Mesendoderm (in vitro differentiated cells): ENCODE measurements around the gene SLC30A1.

Experiments used
- DNase-seq: peaks from one replicate; pipeline ENCODE4 v3.0.0; 2013
- H2AK5ac ChIP-seq: 2 replicates; pipeline ENCODE4 v1.6.1; 2013; ENCODE audit warnings: low read length, inconsistent platforms
- H2BK120ac ChIP-seq: 2 replicates; pipeline ENCODE4 v1.6.1; 2013; ENCODE audit warnings: low read depth, mild to moderate bottlenecking, low read length, moderate library complexity, mixed read lengths
- H2BK15ac ChIP-seq: replicated peaks from 2 replicates; pipeline ENCODE4 v1.6.1; 2013; ENCODE audit warnings: low read depth, mild to moderate bottlenecking, moderate library complexity
- H2BK5ac ChIP-seq: 2 replicates; pipeline ENCODE4 v1.6.1; 2013; ENCODE audit warnings: low read length, inconsistent platforms
- H3K18ac ChIP-seq: 2 replicates; pipeline ENCODE4 v1.6.1; 2013; ENCODE audit warnings: mild to moderate bottlenecking, low read length, mixed read lengths
- H3K23ac ChIP-seq: one replicate; pipeline ENCODE4 v1.6.1; 2013; ENCODE audit warnings: low read length
- H3K27ac ChIP-seq: 2 replicates; pipeline ENCODE4 v1.5.1; 2013; ENCODE audit warnings: low read depth, mild to moderate bottlenecking, inconsistent platforms, low read length, moderate library complexity
- H3K27me3 ChIP-seq: 2 replicates; pipeline ENCODE4 v1.6.1; 2013; ENCODE audit warnings: low read length, control low read depth, mild to moderate bottlenecking, inconsistent platforms; ENCODE audit not compliant: insufficient read depth, poor library complexity
- H3K36me3 ChIP-seq: 2 replicates; pipeline ENCODE4 v1.6.1; 2013; ENCODE audit warnings: low read length, inconsistent platforms; ENCODE audit not compliant: control insufficient read depth, insufficient read depth
- H3K4ac ChIP-seq: one replicate; pipeline ENCODE4 v1.6.1; 2013; ENCODE audit warnings: low read depth, mild to moderate bottlenecking, low read length, moderate library complexity
- H3K4me1 ChIP-seq: 2 replicates; pipeline ENCODE4 v1.6.1; 2013; ENCODE audit warnings: low read depth, low read length, inconsistent platforms; ENCODE audit not compliant: control insufficient read depth
- H3K4me2 ChIP-seq: 2 replicates; pipeline ENCODE4 v1.6.1; 2013; ENCODE audit warnings: low read length
- H3K4me3 ChIP-seq: 2 replicates; pipeline ENCODE4 v1.5.1; 2013; ENCODE audit warnings: mild to moderate bottlenecking, low read length
- H3K56ac ChIP-seq: one replicate; pipeline ENCODE4 v1.6.1; 2013; ENCODE audit warnings: low read length
- H3K79me1 ChIP-seq: 2 replicates; pipeline ENCODE4 v1.6.1; 2013; ENCODE audit warnings: low read length, inconsistent platforms
- H3K79me2 ChIP-seq: 2 replicates; pipeline ENCODE4 v1.6.1; 2013; ENCODE audit warnings: mild to moderate bottlenecking, low read length; ENCODE audit not compliant: control insufficient read depth, insufficient read depth
- H3K9ac ChIP-seq: 2 replicates; pipeline ENCODE4 v1.6.1; 2013; ENCODE audit warnings: low read length, inconsistent platforms
- H4K5ac ChIP-seq: one replicate; pipeline ENCODE4 v1.6.1; 2013; ENCODE audit warnings: low read length
- H4K8ac ChIP-seq: one replicate; pipeline ENCODE4 v1.6.1; 2013; ENCODE audit warnings: low read depth, mild to moderate bottlenecking, control low read depth, low read length, moderate library complexity
- WGBS: extraction: QIAGEN DNeasy Blood & Tissue Kit; methylation state at CpG from one replicate; pipeline ENCODE4 v1.1.7; 2013; ENCODE audit warnings: low lambda C conversion rate, missing lambda C conversion rate; ENCODE audit not compliant: insufficient coverage; ENCODE audit errors: extremely low coverage; 5-methylcytosine and 5-hydroxymethylcytosine counted together

SLC30A1 gene

DNA sequence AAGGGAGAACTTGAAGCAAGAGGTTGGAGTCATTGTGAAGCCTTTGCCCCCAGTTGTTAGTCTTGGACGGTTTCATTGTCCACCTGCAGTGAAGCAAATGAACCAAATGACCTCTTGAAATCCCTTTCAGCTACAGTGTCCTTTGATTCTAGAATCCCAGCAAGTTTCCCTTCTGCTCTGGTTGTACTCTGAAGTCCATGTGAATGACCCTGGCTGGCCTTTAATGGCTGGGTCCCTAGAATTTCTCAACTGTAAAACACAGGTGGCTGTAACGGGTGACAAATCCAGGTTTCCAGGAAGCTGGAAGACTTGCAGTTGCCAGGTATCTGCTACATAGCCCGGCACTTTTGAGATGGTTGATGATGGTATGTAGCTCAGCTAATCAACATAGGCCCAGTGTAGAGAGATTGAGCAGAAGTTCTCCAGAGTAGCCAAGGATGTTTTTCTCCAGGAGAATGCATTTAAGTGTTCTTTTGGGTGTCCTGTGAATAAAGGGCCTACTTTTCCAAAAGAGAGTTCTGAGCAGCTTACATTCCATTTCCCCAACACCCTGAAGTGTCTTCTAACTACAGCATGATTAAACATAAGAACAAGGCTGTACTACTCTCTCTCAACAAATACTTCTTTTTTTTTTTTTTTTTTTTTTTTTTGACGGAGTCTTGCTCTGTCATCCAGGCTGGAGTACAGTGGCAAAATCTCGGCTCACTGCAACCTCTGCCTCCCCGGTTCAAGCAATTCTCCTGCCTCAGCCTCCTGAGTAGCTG is 17.6 kb upstream of the SLC30A1 start:
- Histone ChIP-seq H3K18ac (no peak overlapping the region), H3K23ac (no peak overlapping the region), H3K9ac (no peak overlapping the region), H2BK120ac (no peak overlapping the region), H3K79me2 (no peaks in the 10 kb centered on the region), H3K4me1 (no peaks in the 10 kb centered on the region), H3K4me2 (no peak overlapping the region), H4K8ac (no peak overlapping the region), H4K5ac (no peak overlapping the region), H3K56ac (no peak overlapping the region), H3K79me1 (no peaks in the 10 kb centered on the region), H3K27me3 (no peaks in the 10 kb centered on the region), H2BK5ac (no peak overlapping the region), H2AK5ac (no peak overlapping the region), H2BK15ac (no peak overlapping the region), H3K4ac (no peak overlapping the region), H3K36me3 (no peaks in the 10 kb centered on the region), H3K27ac (no peak overlapping the region), H3K4me3 (no peak overlapping the region)
- WGBS, result no CpG with 5 or more reads among the region's 6 CpGs
- no peak for DNase-seq

GRCh38 chr1:211595419-211595818 is 16.5 kb upstream of the SLC30A1 start:
- H2BK15ac ChIP-seq, result no peak overlapping the region

DNA sequence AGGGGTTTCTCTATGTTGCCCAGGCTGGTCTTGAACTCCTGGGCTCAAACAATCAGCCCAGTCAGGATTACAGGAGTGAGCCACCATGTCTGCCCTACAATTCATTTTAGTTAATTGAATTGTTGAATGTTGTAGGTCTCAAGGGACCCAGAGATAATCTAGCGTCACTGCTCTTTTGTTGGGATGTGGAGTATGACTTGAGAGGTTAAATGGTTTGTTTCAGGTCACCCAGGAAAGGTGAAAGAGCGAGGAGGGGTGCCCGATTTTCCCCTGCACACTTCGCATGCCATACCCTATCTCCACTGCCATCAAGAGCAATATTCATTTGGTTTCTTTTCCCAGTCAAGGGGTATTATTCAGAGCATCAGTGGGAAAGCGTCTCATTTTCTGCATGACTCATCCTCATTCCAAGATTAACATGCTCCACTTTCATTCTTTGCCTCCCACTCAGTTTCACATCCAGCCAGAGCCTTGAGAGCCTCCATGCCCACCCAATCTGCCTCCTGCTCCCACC is 13.1 kb upstream of the SLC30A1 start:
- H4K5ac ChIP-seq, result no peak overlapping the region
- H3K4me3 ChIP-seq, result no peak overlapping the region
- no peak overlapping the region for H3K27ac ChIP-seq
- no peaks in the 10 kb centered on the region for H3K36me3 ChIP-seq
- no peaks in the 10 kb centered on the region for H3K79me2 ChIP-seq
- H2BK120ac ChIP-seq, result no peak overlapping the region
- H3K9ac ChIP-seq, result no peak overlapping the region
- H2AK5ac ChIP-seq, result no peak overlapping the region
- no peaks in the 10 kb centered on the region for H3K79me1 ChIP-seq
- H3K27me3 ChIP-seq, result no peaks in the 10 kb centered on the region
- no peak for DNase-seq
- no peak overlapping the region for H3K56ac ChIP-seq
- no peak overlapping the region for H3K4me2 ChIP-seq
- no peak overlapping the region for H3K18ac ChIP-seq
- no peak overlapping the region for H2BK15ac ChIP-seq
- no peaks in the 10 kb centered on the region for H3K4me1 ChIP-seq
- H3K4ac ChIP-seq, result no peak overlapping the region
- H3K23ac ChIP-seq, result no peak overlapping the region
- H4K8ac ChIP-seq, result no peak overlapping the region
- H2BK5ac ChIP-seq, result no peak overlapping the region
- no CpG with 5 or more reads among the region's 5 CpGs for WGBS

More at GRCh38 chr1:211595419-211595818, 16.5 kb upstream of the SLC30A1 start:
- no peaks in the 10 kb centered on the region for H3K4me1 ChIP-seq
- no peak overlapping the region for H2BK5ac ChIP-seq
- no peak for DNase-seq
- no peak overlapping the region for H3K56ac ChIP-seq
- no peak overlapping the region for H2AK5ac ChIP-seq
- H3K23ac ChIP-seq, result no peak overlapping the region
- H3K79me2 ChIP-seq, result no peaks in the 10 kb centered on the region
- H3K4me2 ChIP-seq, result no peak overlapping the region
- H3K27me3 ChIP-seq, result no peaks in the 10 kb centered on the region
- H3K27ac ChIP-seq, result no peak overlapping the region
- H3K18ac ChIP-seq, result no peak overlapping the region
- H2BK120ac ChIP-seq, result no peak overlapping the region
- no peak overlapping the region for H3K4me3 ChIP-seq
- H4K5ac ChIP-seq, result no peak overlapping the region
- no peak overlapping the region for H3K9ac ChIP-seq
- no peaks in the 10 kb centered on the region for H3K36me3 ChIP-seq
- H4K8ac ChIP-seq, result no peak overlapping the region
- H3K4ac ChIP-seq, result no peak overlapping the region
- H3K79me1 ChIP-seq, result no peaks in the 10 kb centered on the region

DNA sequence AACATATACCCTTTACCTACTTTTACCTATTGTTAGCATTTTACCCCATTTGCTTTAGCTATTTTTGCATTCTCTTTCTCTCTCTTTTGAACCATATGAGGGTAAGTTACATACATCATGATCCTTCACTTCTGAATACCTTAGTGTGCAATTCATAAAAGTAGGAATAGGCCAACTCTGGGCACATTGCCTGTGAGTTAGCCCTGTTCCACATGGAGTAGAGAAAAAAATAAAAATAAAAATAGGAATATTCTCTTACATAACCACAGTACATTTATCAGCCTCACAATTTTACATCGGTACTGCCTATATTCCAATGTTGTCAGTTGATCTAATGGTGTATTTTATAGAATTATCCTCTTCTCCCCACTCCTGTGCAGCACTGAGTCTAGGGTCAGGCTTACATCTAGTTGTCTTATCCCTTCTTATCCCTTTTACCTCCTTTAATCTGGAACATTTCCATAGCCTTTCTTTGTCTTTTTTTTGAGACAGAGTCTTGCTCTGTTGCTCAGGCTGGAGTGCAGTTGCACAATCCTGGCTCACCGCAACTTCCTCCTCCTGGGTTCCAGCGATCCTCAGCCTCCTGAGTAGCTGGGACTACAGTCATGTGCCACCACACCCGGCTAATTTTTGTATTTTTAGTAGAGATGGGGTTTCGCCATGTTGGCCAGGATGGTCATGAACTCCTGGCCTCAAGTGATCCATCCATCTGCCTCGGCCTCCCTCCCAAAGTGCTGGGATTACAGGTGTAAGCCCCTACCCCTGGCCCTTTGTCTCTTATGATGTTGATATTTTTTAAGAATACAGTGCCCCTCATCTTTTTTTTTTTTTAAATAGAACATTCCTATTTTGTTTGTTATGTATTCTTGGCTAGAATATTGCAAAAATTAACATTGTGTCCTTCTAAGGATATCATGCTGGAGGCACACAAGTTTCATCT is 11.1 kb upstream of the SLC30A1 start:
- DNase-seq, result no peak
- no peak overlapping the region for H4K8ac ChIP-seq
- H2AK5ac ChIP-seq, result no peak overlapping the region
- H3K9ac ChIP-seq, result no peak overlapping the region
- H3K27me3 ChIP-seq, result no peaks in the 10 kb centered on the region
- H3K79me2 ChIP-seq, result no peaks in the 10 kb centered on the region
- no peaks in the 10 kb centered on the region for H3K36me3 ChIP-seq
- H3K27ac ChIP-seq, result no peak overlapping the region
- H2BK120ac ChIP-seq, result no peak overlapping the region
- no peaks in the 10 kb centered on the region for H3K4me1 ChIP-seq
- H3K4me2 ChIP-seq, result no peak overlapping the region
- H4K5ac ChIP-seq, result no peak overlapping the region
- no peak overlapping the region for H2BK5ac ChIP-seq
- no peak overlapping the region for H2BK15ac ChIP-seq
- no peak overlapping the region for H3K56ac ChIP-seq
- no peak overlapping the region for H3K4ac ChIP-seq
- no peak overlapping the region for H3K23ac ChIP-seq
- H3K4me3 ChIP-seq, result no peak overlapping the region
- no peaks in the 10 kb centered on the region for H3K79me1 ChIP-seq
- WGBS, result no CpG with 5 or more reads among the region's 6 CpGs
- H3K18ac ChIP-seq, result no peak overlapping the region

DNA sequence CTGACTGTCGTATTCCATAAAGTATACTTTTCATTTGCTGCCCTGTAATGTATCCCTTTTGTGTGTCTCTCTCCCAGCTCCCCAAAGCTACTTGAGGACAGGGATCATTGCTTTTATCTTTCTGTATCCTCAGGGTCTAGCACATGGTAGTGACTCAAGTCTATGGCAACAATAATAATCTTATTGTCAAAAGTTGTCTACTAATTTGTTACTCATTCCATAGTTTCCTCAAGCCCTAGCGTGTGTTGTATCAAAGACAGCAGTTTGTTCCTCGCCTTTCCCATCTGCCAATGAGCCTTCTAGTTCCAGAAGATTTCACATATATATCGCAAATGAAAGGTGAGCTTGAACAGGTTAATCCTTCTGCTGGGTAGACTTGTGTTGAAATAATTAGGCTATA is 9.8 kb upstream of the SLC30A1 start:
- Histone ChIP-seq H3K4me2 (no peak overlapping the region), H4K5ac (no peak overlapping the region), H3K79me2 (no peaks in the 10 kb centered on the region), H3K18ac (no peak overlapping the region), H2BK120ac (no peak overlapping the region), H3K23ac (no peak overlapping the region), H3K79me1 (no peaks in the 10 kb centered on the region), H2BK15ac (no peak overlapping the region), H3K27me3 (no peaks in the 10 kb centered on the region), H2BK5ac (no peak overlapping the region), H4K8ac (no peak overlapping the region), H3K4ac (no peak overlapping the region), H3K4me1 (no peaks in the 10 kb centered on the region), H3K56ac (no peak overlapping the region), H3K27ac (no peak overlapping the region), H2AK5ac (no peak overlapping the region), H3K36me3 (no peaks in the 10 kb centered on the region), H3K9ac (no peak overlapping the region), H3K4me3 (no peak overlapping the region)
- WGBS, result no CpG with 5 or more reads among the region's 4 CpGs
- DNase-seq, result no peak
